ENCODE results near the gene CIT. TPM values are rescaled to one million over a fixed set of nuclear protein-coding genes. Genes with fewer than 3 reads are reported as not detected.
A peak's percentile ranks its signal among the peaks of the same experiment; 100 is the strongest.

Gene CIT
- total and polyA plus RNA-seq, 9 of the 15 experiments (the other 6 are each of a cell fraction or from before 2014, with no cell fraction given): 1.1 to 46.7 (median 21.3) TPM

GRCh38 chr12:119667577-119668323 lies 209.4 kb downstream of the CIT start, which contains the start of gene PRKAB1 (continued):
- TF ChIP-seq VEZF1 (CRISPR knock-in tag; IDR thresholded peaks at IDR 0.05): no peak; the same call in 1 of the 2 replicates
- TF ChIP-seq KLF6 (CRISPR knock-in tag; IDR thresholded peaks at IDR 0.05; ENCODE audit: borderline replicate concordance): no peak
- TF ChIP-seq, protein P1, sequence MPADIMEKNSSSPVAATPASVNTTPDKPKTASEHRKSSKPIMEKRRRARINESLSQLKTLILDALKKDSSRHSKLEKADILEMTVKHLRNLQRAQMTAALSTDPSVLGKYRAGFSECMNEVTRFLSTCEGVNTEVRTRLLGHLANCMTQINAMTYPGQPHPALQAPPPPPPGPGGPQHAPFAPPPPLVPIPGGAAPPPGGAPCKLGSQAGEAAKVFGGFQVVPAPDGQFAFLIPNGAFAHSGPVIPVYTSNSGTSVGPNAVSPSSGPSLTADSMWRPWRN (IDR thresholded peaks at IDR 0.05; ENCODE audit: low read depth): no peak
- TF ChIP-seq ZFP1 (CRISPR knock-in tag; IDR thresholded peaks at IDR 0.05): no peak
- TF ChIP-seq ZNF354B (CRISPR knock-in tag; IDR thresholded peaks at IDR 0.05): no peak
- TF ChIP-seq EHMT2 (IDR thresholded peaks at IDR 0.05): no peak
- peak; percentile 39; the same call in 1 of the 2 replicates for TF ChIP-seq CREB1 (IDR thresholded peaks at IDR 0.05)
- peak; percentile 70 for TF ChIP-seq CREB1 (CRISPR knock-in tag; IDR thresholded peaks at IDR 0.05)
- peak; percentile 77; the same call in 1 of the 2 replicates for TF ChIP-seq LCOR (CRISPR knock-in tag; IDR thresholded peaks at IDR 0.05)
- TF ChIP-seq PHF20 (IDR thresholded peaks at IDR 0.05; ENCODE audit: partially characterized antibody): peak; percentile 76
- TF ChIP-seq MCM3 (IDR thresholded peaks at IDR 0.05): no peak
- no peak for TF ChIP-seq NFATC3 (IDR thresholded peaks at IDR 0.05)
- no peak for TF ChIP-seq ZNF347 (CRISPR knock-in tag; IDR thresholded peaks at IDR 0.05; ENCODE audit: low read depth)
- TF ChIP-seq IRF9 (tag; IDR thresholded peaks at IDR 0.05): no peak
- no peak for TF ChIP-seq PTBP1 (IDR thresholded peaks at IDR 0.05; ENCODE audit: low read depth, low read length)
- no peak for TF ChIP-seq HEY1 (CRISPR knock-in tag; IDR thresholded peaks at IDR 0.05; ENCODE audit: borderline replicate concordance)
- no peak for TF ChIP-seq SNRNP70 (optimal IDR thresholded peaks at IDR 0.05; ENCODE audit: low read depth, low read length)
- no peak for TF ChIP-seq RFX1 (IDR thresholded peaks at IDR 0.05)
- no peak for TF ChIP-seq IFI16 (CRISPR knock-in tag; IDR thresholded peaks at IDR 0.05)
- TF ChIP-seq PTTG1 (tag; IDR thresholded peaks at IDR 0.05; ENCODE audit: low read depth): no peak
- TF ChIP-seq HNRNPL (IDR thresholded peaks at IDR 0.05; ENCODE audit: low read depth, low read length): no peak
- no peak for TF ChIP-seq MAFG (tag; conservative IDR thresholded peaks at IDR 0.05)
- no peak for TF ChIP-seq LEF1 (IDR thresholded peaks at IDR 0.05)
- TF ChIP-seq NFYB (IDR thresholded peaks at IDR 0.05; ENCODE audit: extremely low read depth, insufficient read length): no peak
- TF ChIP-seq, protein P2, sequence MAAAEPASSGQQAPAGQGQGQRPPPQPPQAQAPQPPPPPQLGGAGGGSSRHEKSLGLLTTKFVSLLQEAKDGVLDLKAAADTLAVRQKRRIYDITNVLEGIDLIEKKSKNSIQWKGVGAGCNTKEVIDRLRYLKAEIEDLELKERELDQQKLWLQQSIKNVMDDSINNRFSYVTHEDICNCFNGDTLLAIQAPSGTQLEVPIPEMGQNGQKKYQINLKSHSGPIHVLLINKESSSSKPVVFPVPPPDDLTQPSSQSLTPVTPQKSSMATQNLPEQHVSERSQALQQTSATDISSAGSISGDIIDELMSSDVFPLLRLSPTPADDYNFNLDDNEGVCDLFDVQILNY (CRISPR knock-in tag; IDR thresholded peaks at IDR 0.05): peak; percentile 29; the same call in 1 of the 2 replicates
- TF ChIP-seq CHD4 (IDR thresholded peaks at IDR 0.05; ENCODE audit: insufficient read depth, insufficient replicate concordance, low read depth, low read length, poor library complexity, severe bottlenecking): no peak
- 0 out of 2 replicates have a peak, but pooled peaks have one; percentile 11 for TF ChIP-seq BHLHE40 (IDR thresholded peaks at IDR 0.05; ENCODE audit: low read length)
- no peak; the same call in 1 of the 2 replicates for TF ChIP-seq SMARCE1 (IDR thresholded peaks at IDR 0.05)

All from K562 (cell line).